ENCODE results near the gene MAP1B. TPM values are rescaled to one million over a fixed set of nuclear protein-coding genes. Genes with fewer than 3 reads are reported as not detected.

Gene MAP1B
- 100 to 1,000 TPM in 2 of 4 donors, 10 to 100 TPM in 2; 44.2 to 120 (median 83.4) TPM for total RNA-seq

GRCh38 chr5:72107131-72107900 lies at the start of gene MAP1B:
Gene MAP1B, plus strand, starts transcription at chr5:72107475. Its CDS starts 57 bp downstream, at chr5:72107532.
- H3K4me1 ChIP-seq: peaks cover 0 to 12% of the 10 kb centered on the region in 2 donors

GRCh38 chr5:72057816-72058215 lies 49.5 kb upstream of the MAP1B start:
- in situ Hi-C loops (cut with MboI; ENCODE audit: low sequenced_read_pairs in 4 of 4): no loop called here

More at GRCh38 chr5:72107131-72107900, at the start of gene MAP1B:
- Histone ChIP-seq H3K4me3 (peak within 1 kb of the TSS; percentile 61 to 73 (median 68)), H3K27ac (peak within 1 kb of the TSS; percentile 61 to 75 (median 66)), H3K9me3 (no peaks in the 10 kb centered on the region), H3K36me3 (no peaks in the 10 kb centered on the region), H3K27me3 (peaks cover 5 to 26% (median 19%) of the 10 kb centered on the region in 3 donors)
- peak; percentile 20 to 51 for TF ChIP-seq POLR2A (IDR thresholded peaks at IDR 0.05)
- no peak for TF ChIP-seq CTCF (IDR thresholded peaks at IDR 0.05 in 4 of 5, conservative IDR thresholded peaks at IDR 0.05 in 1 of 5)
- ATAC-seq (peak; percentile 30 to 40), DNase-seq (peak; percentile 29 to 33)
- intact Hi-C loops (cut with DNase I; ENCODE audit: low total_unique reads) (no loop called here), in situ Hi-C loops (cut with MboI; ENCODE audit: low sequenced_read_pairs in 4 of 4) (no loop called here)

GRCh38 chr5:72063219-72063819 lies 44.0 kb upstream of the MAP1B start:
- ATAC-seq (no peak), DNase-seq (no peak)
- H3K36me3 ChIP-seq: no peaks in the 10 kb centered on the region
- in situ Hi-C loops (cut with MboI; ENCODE audit: low sequenced_read_pairs in 4 of 4): no loop called here
- H3K4me3 ChIP-seq: no peak overlapping the region
- no peaks in the 10 kb centered on the region for H3K9me3 ChIP-seq
- TF ChIP-seq POLR2A (IDR thresholded peaks at IDR 0.05): no peak
- no peak for TF ChIP-seq CTCF (IDR thresholded peaks at IDR 0.05 in 4 of 5, conservative IDR thresholded peaks at IDR 0.05 in 1 of 5)
- peaks cover 0 to 2% (median 0%) of the 10 kb centered on the region in 3 donors for H3K27me3 ChIP-seq
- H3K4me1 ChIP-seq: no peaks in the 10 kb centered on the region
- intact Hi-C loops (cut with DNase I; ENCODE audit: low total_unique reads): no loop called here
- H3K27ac ChIP-seq: no peak overlapping the region

More at GRCh38 chr5:72057816-72058215, 49.5 kb upstream of the MAP1B start:
- TF ChIP-seq CTCF (IDR thresholded peaks at IDR 0.05 in 4 of 5, conservative IDR thresholded peaks at IDR 0.05 in 1 of 5): no peak
- no peak for TF ChIP-seq POLR2A (IDR thresholded peaks at IDR 0.05)
- no peak overlapping the region for H3K27ac ChIP-seq
- H3K9me3 ChIP-seq: no peaks in the 10 kb centered on the region
- intact Hi-C loops (cut with DNase I; ENCODE audit: low total_unique reads): no loop called here
- ATAC-seq (no peak), DNase-seq (no peak)
- H3K36me3 ChIP-seq: no peaks in the 10 kb centered on the region
- no peaks in the 10 kb centered on the region for H3K27me3 ChIP-seq
- H3K4me3 ChIP-seq: no peak overlapping the region
- H3K4me1 ChIP-seq: no peaks in the 10 kb centered on the region

- in situ Hi-C loops (cut with MboI; ENCODE audit: low sequenced_read_pairs in 4 of 4): no loop called here
- no peak overlapping the region for H3K4me3 ChIP-seq
- ATAC-seq (no peak), DNase-seq (no peak)
- H3K9me3 ChIP-seq: no peaks in the 10 kb centered on the region
- TF ChIP-seq POLR2A (IDR thresholded peaks at IDR 0.05) (no peak), CTCF (IDR thresholded peaks at IDR 0.05 in 4 of 5, conservative IDR thresholded peaks at IDR 0.05 in 1 of 5) (no peak)
- H3K27ac ChIP-seq: no peak overlapping the region
- intact Hi-C loops (cut with DNase I; ENCODE audit: low total_unique reads): no loop called here
- no peaks in the 10 kb centered on the region for H3K36me3 ChIP-seq
- H3K4me1 ChIP-seq: no peaks in the 10 kb centered on the region
- H3K27me3 ChIP-seq: peaks cover 0 to 2% (median 0%) of the 10 kb centered on the region in 3 donors
Observed at GRCh38 chr5:72064801-72065570, 42.3 kb upstream of the MAP1B start.
